ENCODE measurements around the gene ACP6.
"Not testable (repeated sequence)": the region's sequence is repeated elsewhere in the genome, so short reads cannot be mapped to it uniquely, and the experiment has no call there.

The ACP6 gene

DNA sequence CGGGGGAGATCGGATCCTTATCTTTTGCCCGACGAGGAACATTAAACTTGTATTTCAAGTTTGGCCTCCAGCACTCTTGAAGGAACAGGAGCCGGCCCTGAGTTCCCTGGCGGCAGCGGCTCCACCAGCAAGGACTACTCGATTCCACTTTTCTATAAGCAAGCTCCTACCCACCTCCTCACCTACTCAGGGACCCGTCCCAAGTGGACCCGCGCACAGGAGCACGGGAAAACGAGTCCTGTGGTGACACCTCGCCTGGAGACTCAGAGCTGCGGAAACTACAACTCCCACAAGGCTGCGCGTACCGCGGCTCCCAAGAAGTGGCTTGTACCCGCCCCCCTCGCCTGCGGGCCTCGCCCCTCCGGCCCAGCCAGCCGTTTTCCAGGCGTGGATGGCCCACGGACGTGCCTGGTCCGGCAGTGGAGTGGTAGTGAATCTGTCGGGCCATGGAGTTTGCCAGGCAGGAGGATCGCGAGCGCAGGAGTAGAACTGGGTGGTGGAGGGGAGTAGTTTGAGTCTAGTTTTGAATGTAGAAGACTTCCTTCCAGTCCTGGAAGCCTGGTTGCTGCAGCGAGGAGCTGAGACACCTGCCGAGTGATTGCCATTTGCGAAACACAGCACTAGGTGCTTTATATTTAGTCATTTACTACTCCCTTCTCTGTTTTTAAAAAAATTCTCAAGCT, at the start of gene ACP6:
ACP6 (minus strand) TSS at position 206 of the 683 bp plus-strand sequence. CDS start 476 bp downstream, outside the sequence.
- peak; percentile 64 for DNase-seq (ENCODE audit: low read depth)

DNA sequence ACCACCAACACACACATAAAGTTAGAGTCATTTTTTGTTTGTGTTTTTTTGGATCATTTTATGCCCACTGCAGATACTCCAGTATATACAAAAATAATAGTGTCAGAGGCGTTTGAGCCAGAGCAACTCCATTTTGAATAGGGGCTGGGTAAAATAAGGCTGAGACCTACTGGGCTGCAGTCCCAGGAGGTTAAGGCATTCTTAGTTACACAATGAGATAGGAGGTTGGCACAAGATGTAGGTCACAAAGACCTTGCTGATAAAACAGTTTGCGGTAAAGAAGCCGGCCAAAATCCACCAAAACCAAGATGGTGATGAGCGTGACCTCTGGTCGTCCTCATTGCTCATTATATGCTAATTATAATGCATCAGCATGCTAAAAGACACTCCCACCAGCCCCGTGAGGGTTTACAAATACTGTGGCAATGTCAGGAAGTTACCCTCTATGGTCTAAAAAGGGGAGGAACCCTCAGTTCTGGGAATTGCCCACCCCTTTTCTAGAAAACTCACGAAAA, 49.4 kb upstream of the ACP6 start:
- no peak for DNase-seq (ENCODE audit: low read depth)

DNA sequence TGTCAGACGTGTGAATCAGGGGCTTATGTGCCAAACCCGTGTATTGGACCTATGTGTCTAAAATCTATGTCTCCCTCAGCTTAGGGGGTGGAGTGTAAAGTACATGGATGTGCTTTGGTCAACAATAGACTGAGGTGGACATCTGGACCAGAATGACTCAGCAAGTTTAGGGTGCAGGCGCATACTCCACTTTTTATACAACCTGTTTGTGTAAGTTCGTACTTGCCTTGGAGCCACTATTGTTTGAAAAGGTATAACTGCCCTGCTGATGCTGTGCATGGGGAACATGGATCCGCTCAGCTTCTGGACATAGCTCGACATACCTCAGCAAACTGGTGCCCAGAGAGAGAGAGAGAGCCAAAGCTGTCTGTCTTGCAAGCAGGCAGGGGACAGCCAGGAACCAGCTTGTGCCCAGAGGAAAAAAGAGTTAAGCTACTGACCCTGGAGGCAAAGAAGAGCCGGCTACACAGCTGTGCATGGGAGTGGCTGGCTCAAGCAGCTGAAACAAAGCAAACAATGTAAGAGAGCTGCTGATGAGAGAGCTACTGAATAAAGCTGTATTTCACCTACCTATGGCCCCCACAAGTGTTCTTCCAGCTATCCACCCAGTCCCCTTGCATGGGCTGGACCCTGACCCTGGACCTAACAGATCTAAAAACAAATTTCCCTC, 48.8 kb upstream of the ACP6 start:
- no peak for DNase-seq (ENCODE audit: low read depth)

DNA sequence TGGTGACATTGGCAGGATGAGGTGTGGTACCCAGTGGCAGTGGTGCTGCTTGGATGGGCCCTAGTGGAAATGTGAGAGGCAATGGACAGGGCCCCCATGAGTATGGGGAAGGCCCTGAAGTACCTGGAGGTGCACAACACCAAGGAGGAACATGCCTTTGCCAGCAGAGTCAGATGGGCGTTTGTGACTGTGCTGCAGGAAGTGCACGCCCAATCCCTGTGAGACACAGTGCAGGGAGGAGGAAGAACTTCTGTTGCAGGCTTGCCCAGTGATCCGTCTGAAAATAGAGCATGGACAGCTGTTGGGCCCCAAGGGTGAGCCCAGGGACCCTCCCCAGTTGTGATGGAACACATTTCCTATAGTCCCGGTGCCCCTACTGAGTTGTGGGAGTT, 47.4 kb upstream of the ACP6 start:
- DNase-seq (ENCODE audit: low read depth): no peak

DNA sequence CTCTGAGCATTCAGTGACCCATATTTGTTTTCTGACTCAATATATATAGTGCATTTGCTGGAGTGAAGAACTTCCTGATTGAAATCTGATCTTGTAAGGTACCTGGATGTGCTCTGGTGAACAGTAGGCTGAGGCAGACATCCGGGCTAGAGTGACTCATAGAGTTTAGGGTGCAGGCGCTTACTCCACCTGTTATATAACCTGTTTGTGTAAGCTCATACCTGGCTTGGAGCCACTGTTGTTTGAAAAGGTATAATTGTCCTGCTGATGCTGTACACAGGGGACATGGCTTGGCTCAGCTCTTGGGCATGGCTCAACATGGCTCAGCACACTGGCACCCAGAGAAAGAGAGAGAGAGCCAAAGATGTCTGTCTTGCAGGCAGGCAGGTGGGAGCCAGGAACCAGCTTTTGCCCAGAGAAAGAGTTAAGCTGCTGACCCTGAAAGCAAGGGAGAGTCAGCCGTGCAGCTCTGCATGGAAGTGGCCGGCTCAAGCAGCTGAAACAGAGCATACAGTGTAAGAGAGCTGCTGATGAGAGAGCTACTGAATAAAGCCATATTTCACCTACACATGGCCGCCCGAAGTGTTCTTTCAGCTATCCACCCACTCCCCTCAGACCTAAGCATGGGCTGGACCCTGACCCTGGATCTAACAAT, 46.9 kb upstream of the ACP6 start:
- no peak for DNase-seq (ENCODE audit: low read depth)

DNA sequence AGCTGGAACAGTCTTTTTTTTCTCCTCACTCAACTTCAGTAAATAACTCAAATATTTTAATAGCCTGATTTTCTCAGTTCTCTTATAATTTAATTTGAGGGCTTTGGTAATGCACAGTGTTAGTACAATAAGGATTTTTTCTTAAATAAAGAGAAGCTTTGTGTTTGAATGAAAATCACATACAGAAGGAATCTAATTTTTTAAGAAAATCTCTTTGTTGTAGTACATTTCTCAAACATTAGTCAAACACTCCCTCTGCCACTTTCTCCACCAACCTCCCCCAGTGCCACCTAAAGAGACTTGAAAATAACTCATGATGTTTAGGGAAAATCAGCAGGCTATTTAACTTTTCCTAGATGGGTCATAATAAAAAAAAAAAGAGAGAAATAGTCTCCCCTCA, 42.3 kb upstream of the ACP6 start:
- no peak for DNase-seq (ENCODE audit: low read depth)

DNA sequence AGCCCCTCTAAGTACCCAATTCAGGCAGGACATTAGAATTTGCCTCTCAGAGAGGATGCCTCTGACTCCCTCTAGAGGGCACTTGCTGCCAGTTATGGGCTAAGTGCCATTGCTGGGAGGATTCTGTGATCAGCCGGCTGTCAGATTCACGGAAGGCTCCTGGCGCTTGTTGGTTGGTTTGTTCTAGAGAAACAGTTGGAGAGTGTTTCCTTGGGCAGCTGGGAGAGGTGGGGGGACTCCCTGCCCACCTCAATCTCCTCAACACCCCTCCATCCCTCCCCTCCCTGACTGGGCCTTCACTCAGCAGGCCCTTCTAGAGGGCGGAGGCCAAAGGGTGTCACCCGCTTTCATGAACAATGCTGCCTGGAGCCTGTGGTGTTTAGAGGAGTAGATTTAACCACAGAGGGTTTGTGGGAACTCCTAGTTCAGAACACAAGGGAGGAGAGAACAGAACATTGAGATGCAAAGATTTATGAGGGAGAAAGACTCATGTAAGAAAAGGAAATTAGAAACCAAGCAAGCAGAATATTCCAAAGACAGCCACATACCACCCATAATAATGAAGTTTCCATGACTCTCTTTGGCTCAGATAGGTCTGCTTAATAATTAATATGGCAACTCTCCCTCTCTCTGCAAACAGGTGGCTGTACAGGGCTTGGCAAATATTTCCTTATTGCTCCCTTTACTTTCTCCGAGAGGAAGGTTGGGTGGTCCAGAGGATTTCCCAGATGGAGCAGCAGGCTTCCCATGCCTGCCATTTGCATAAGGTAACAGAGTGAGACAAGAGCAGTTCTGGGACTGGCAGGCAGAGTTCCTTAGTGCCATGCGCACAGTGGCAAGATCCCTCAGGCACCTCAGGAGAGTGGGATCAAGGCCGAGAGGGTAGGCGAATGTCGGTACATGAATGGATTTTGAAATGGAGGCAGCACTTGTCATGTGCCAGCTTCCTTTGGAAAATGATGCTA, 30.0 kb upstream of the ACP6 start:
- DNase-seq (ENCODE audit: low read depth): peak; percentile 6

DNA sequence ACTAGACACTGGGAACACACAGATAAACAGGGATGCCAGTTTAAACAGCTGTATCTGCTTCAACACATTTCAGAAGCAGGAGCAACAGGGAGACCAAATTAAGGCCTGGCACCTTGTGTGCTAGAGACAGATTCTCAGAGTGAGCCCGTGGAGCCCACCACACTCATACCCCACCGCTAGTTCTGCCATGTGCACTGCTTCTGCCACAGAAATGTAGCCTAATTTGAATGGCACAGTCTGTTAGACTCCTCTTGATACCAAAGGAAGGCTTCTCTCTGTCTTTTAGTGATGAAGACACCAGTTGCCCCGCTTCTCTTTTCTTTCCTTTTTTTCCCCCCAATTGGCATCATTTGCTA, 29.3 kb upstream of the ACP6 start:
- no peak for DNase-seq (ENCODE audit: low read depth)

DNA sequence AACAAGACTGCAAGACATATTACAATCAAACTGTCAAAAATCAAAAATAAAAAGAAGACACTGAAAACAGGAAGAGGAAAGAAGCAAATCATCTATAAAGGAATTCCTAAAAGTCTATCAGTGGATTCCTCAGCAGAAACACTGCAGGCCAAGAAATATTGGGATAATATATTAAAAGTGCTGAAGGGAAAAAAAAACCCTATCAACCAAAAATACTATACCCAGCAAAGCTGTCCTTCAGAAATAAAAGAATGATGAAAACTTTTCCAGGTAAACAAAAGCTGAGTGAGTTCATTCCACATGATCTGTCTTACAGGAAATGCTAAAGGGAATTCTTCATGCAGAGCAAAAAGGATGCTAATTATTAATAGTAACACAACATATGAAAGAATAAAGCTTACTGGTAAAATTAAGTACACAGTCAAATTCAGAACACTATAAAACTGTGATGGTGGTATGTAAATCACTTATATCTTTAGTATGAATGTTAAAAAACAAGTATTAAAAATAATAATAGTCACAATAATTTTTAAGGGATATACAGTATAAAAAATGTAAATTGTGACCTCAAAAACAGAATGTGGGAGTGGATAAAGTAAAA, 12.9 kb upstream of the ACP6 start:
- no peak for DNase-seq (ENCODE audit: low read depth)

DNA sequence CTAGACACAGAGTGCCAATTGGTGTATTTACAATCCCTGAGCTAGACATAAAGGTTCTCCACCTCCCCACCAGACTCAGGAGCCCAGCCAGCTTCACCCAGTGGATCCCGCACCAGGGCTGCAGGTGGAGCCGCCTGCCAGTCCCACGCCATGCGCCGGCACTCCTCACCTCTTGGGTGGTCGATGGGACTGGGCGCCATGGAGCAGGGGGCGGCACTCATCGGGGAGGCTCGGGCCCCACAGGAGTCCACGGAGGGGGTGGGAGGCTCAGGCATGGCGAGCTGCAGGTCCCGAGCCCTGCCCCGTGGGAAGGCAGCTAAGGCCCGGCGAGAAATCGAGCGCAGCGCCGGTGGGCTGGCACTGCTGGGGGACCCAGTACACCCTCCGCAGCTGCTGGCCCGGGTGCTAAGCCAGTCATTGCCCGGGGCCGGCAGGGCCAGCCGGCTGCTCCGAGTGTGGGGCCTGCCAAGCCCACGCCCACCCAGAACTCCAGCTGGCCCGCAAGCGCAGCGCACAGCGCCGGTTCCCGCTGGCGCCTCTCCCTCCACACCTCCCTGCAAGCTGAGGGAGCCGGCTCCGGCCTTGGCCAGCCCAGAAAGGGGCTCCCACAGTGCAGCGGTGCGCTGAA, 10.4 kb upstream of the ACP6 start:
- not testable (repeated sequence) for DNase-seq (ENCODE audit: low read depth)

DNA sequence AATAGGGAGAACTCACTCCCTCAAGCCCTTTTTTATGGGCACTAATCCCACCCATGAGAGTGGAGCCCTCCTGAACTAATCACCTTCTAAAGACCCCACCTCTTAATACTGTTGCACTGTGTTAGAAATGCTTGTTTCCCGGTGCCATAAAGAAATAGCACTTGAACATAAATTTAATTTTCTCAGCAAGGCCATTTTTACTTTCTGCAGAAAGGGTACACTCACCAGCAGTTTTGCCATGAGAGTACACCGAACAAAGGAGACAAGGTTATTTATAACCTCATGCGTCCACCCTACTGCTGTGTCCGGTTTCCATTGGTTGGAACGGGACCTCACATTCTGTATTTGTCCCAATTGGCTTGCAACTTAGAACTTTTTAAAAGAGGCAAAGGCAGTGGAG, 7.4 kb upstream of the ACP6 start:
- not testable (repeated sequence) for DNase-seq (ENCODE audit: low read depth)

DNA sequence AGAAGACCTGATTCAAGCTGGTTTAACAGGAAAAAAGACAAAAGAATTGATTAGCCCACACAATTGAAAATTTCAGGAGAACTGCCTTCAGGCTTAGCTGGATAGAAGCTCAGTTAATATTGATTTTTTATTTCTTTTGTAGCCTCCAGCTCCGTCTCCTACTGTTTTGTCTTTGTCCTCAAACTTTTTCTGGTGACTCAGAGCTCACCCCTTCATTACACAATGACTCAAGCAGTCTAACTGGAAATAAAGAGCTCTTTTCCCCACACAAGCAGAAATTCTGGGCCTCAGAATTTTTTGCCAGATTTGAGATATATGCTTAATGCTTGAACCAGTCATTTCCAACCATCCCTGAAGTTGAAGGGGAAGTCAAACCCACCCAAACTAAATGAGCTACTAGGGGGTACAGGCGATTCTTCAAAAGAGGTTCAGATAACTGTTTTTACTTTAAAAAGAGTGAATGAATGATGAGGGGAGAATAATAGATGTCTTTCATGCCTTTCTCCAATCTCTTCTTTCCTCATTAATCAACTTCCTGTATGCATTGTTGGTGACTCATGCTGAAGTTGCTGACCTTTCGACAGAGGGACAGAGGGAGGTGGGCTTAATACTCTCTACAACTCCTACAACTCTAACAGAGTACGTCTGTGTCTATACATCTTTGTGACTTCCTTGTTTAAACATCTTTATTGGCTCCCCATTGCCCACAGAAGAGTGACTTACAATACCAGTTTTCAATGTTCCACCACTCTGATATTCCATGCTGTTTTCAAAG, 6.2 kb upstream of the ACP6 start:
- DNase-seq (ENCODE audit: low read depth): peak; percentile 18

DNA sequence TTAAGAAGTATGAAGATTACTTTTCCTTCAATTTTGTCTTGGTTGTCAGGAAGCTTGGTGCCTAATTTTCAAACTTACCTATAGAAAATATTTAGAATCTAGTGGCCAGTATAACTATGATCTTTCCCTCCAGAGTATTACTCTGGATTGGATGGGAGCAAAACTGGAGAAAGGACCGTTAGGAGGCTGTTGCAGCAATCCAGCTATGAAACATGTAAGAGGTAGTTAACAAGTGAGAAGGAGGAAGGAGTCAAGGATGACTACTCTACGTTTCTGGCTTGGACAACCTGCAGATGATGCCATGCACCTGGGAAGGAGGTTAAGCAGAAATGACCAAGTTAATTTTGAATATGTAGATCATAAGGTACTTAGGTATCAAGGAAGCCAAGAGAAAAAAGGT, 3.5 kb upstream of the ACP6 start:
- no peak for DNase-seq (ENCODE audit: low read depth)

DNA sequence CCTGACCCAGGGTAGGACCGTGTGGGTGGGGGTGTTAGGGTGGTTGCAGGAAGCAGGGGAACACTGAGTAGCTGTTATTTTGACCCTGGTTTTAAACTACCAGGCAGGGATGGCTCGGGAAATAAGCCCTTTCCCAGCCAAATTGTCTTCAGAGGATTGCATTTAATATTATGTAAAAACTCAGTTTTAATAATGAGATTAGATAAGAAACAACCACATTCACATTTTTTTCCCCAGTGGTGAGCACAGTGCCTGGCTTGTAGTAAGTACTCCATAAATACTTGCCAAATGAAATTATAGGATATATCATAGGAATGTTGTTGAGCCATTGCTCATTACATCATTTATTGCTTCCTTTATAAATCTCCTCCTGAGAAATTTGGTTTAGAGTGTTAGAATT, 3.1 kb upstream of the ACP6 start:
- no peak for DNase-seq (ENCODE audit: low read depth)

DNA sequence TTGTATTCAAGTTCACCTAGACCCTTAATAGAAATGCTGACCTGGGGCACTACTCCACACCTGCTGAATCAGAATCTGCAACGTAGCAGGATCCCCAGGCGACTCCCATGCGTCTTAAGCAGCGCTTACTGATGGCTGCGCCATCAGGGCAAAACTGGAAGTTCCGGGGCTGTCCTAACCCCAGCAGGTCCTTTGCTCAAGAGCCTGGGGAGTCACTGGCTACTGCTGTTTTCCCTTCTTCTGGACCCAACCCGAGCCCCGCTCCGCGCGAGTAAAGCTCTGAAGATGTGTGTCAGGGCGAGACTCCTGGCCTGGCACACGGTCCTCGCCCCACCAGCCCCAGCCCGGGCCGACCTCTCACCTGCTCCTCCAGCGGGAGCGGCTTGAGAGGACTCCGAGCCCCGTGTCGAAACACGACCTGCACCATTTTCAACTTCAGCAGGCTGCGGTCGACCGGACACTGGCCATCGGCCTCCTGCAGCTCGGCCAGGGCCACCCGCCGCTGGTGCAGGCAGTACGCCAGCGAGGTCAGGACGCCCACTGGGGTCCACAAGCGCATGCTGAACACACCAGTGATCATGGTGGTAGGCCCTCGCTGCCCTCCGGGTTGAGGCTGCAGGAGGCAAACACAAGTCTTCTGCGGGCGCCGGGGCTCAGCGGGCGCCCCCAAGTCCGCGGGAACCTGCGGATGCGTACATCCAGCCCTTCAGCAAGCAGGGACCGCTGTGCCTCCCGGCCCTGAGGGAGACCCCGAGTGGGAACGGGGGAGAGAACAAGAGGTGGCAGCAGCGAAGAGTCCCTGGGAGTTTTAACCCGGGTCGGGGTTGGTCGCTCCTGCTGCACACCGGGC, 630 bp downstream of the ACP6 start:
- no peak for DNase-seq (ENCODE audit: low read depth)

DNA sequence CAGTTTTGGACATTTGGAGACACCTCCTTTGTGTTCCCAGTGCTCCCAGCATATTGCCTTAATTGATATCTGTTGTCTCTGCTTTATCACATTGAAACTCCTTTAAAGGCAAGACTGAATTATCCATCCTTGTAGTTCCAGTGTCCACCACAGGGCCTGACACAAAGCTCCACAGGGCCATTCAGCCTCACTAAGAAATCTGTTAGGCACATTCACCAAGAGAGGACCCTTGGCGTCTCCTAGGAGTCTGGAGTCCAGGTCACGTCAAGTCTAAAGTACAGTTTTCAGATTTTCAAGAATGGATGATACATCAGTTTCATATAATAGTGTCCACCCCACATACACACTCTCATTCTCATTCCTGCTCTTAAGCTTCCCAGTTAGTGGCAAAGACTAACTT, 4.8 kb downstream of the ACP6 start:
- no peak for DNase-seq (ENCODE audit: low read depth)

DNA sequence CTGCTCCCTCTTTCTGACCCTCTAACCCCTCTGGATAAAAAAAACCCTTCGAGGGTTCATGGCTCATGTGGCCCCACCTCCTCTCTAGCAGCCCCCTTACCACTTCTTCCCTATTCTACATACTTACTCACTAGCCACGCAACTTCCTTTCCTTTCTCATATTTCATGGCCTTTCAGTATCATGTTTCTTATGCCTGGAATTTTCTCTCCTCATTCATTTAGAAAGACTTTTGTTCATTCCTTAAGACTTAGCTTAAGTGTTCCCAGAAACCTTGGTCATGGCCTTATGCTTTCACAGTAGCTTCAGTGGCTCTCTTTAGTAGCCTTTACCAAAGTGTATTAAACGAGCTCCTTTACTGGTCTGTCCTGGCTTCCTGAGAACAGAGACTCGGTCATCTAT, 6.1 kb downstream of the ACP6 start:
- no peak for DNase-seq (ENCODE audit: low read depth)

DNA sequence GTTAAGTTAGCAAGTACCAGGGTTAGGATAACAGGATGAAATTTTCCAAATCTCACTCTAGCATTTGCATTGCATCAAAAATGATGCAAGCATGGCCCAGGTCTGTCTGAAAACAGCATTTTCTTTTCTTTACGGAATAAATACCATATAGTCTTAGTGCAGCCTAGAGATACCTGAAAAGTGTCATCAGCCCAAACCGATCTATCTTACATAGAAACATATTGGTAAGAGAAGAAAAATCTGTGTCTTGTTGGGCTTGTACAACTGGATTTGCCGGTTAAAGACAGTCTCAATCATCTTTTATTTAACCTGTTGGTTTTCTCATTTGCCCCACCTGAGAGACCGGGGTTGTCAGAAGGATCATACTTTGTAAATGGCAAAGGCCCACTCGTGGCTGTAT, 15.8 kb downstream of the ACP6 start:
- DNase-seq (ENCODE audit: low read depth): no peak

DNA sequence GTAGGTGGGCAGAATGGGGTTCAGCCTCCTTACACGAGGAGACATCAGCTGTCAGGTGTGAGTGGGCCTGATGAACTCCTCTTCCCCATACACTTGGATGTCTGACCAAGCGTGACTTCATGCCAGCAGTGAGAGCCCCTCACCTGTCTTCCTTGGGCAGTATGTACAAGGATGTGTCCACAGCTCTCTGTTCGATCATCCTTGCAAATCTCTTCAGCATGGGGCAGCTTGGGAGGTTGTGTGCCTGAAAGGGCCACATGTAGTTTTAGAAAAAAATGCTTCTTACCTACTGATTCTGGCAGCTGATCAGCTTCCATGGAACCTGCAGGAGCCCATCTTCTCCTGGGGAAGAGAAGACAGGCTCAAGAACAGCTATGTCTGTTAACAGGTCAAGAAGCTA, 18.0 kb downstream of the ACP6 start:
- DNase-seq (ENCODE audit: low read depth): no peak

DNA sequence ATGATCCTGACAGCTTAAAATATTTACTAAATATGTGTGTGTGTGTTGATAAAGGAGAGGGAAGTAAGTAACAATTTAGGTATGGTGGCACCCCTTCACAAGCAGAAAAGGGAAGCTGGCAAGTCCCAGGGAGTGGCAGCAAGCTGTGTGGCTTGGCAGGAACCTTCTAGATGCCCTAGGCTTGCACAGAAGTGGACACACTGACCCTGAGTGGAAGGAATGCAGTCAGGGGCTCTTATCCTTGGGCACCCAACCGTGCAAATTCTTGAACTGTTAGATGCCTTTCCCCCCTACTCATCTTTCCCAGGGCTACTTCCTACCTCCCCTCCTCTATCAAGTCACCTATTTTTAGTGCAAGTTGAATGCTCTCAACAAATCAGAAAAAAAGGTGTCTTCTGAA, 18.9 kb downstream of the ACP6 start:
- DNase-seq (ENCODE audit: low read depth): no peak

All from HS-5 (cell line).